Activated T-helper 1 cell treated with anti-CD3 and anti-CD28 coated beads, Interleukin-2, amount 50 U/mL, for 16 hours (primary cell): Measurements from ENCODE around the gene PARM1.

ENCODE experiments used
- DNase-seq, 2 donors: peaks; one replicate each; pipeline ENCODE4 v3.0.0-alpha.2; 2020; ENCODE audit warnings: low read depth in 1 of 2, low spot score in 1 of 2

The PARM1 gene

GRCh38 chr4:75065909-75066308 lies 133.0 kb downstream of the PARM1 start:
- DNase-seq: no peak

DNA sequence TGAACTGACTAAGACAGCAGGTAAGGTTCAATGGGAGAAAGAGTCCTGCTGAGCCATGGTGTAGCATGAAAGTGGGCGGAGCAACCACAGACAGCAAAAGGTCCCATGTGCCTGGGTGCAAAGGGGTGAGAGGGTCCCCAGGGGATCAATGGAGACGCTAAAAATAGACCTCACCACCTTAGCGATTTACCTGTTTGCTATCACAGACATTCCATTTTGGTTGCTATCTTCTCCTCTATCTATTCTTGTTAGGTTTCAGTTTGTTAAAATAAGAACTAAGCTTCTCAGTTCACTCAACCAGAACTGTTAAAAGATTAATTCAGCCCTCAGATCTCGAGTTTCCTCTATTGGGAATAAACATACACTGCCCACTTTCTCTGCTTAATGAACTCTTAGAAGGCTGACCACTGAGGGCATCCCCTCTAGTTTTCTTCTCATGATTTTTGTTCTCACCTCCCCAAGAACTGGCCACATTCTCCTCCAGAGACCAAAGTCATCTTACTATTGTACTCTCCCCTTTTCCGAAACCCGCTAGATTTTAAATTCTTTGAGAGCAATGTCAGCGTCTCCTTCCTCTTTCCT lies 136.7 kb downstream of the PARM1 start:
- no peak for DNase-seq

DNA sequence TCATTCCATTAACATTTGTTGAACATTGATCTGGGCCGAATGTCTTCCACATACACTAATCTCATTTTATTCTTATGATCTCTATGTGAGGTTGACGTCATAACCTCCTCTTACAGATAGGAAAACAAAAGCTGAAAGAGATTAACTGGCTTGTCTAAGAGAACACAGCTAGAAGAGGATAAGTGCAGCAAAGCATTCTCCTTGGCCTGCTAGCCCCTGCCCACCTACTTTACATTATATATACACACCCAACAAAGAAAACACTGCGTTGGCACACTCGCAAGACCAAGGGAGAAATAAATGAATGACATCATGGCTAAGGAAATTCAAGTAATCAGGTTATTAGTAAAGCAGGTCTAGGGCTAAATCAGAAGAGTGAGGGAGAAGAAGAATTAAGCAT lies 138.4 kb downstream of the PARM1 start:
- no peak for DNase-seq

- no peak for DNase-seq
These were observed 148.0 kb downstream of the PARM1 start for GRCh38 chr4:75080888-75081287.

GRCh38 chr4:75081561-75081960 lies 148.6 kb downstream of the PARM1 start:
- DNase-seq: no peak

DNA sequence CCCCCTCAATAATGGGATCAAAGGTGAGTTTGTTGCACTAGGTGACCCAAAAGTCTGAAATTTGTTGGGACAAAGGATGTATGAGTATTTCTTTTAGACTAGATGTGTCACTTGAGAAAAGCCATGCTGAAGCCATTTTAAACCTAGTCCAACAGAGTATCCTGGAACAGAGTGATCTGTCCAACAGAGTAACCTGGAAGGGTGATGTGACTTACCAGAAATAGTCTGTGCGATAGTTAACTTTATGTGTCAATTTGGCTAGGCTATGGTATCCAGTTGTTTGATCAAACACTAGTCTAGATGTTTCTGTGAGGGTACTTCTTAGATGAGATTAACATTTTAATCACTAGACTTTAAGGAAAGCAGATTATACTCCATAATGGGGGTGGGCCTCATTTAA lies 154.5 kb downstream of the PARM1 start:
- DNase-seq: no peak

DNA sequence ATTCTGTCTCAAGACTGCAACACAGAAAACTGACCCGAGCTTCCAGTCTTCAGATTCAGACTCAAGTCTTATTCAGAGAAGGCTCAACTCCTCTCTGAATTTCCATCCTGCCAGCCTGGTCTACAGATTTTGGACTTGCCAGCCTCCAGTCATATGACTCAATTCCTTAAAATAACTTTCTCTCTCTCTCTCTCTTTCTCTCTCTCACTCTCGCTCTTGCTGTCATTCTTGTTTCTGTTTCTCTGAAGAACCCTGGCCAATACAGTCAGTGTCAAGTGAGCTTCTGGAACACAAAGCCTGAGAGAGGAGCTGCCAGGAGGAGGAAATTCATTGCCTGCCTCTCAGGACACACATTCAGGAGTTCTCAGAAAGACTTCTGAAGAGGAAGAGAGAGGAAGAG lies 154.9 kb downstream of the PARM1 start:
- no peak for DNase-seq

DNA sequence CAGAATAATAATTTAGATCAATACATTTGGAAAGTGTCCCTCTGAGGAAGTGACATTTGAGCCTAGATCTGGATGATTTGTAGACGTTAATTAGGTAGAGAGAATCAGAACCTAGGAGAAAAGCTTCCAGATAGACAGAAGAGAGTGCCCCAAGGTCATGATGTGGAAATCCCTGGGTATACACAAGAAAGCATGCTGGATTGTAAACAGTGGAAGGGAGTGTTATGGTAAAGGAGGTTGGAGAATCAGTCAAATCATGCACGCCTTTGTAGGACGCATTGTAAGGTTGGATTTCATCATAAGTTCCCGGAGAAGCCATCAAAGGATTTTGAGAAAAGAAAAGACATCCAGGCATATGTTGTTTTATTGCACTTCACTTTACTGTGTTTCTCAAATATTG lies 156.3 kb downstream of the PARM1 start:
- DNase-seq: no peak

DNA sequence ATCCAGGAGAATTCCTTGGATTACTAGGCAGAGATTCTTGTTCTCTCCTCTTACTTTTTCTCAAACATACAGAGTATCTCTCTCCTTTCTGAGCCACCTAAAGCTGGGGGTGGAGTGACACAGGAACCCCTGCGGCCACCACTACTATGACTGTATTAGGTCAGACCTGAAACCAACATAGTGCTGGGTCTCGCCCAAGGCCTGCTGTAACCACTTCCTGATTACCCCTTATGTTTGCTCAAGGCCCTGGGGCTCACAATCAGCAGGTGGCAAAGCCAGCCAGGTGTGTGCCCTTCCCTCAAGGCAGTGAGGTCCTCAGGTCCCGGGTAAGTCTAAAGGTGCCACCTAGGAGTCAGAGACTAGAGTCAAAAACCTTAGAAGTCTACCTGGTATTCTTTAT lies 166.4 kb downstream of the PARM1 start:
- DNase-seq: no peak
